ENCODE results near the gene APBB1IP.

GRCh38 chr10:26491276-26491675 lies 53.1 kb downstream of the APBB1IP start:
- TF ChIP-seq EZH2 (IDR thresholded peaks at IDR 0.05) (no peak), CTCF (IDR thresholded peaks at IDR 0.05) (no peak)
